Stimulated activated CD4-positive, alpha-beta T cell treated with anti-CD3 and anti-CD28 coated beads, Interleukin-2, amount 100 ng/mL, for 4 hours (primary cell): ENCODE data around the gene ACSS1.
"Not testable (repeated sequence)": the region's sequence is repeated elsewhere in the genome, so short reads cannot be mapped to it uniquely, and the experiment has no call there.

Source experiments
- DNase-seq: peaks from one replicate; pipeline ENCODE4 v3.0.0-alpha.2; 2020; ENCODE audit warnings: low read depth

The ACSS1 gene

DNA sequence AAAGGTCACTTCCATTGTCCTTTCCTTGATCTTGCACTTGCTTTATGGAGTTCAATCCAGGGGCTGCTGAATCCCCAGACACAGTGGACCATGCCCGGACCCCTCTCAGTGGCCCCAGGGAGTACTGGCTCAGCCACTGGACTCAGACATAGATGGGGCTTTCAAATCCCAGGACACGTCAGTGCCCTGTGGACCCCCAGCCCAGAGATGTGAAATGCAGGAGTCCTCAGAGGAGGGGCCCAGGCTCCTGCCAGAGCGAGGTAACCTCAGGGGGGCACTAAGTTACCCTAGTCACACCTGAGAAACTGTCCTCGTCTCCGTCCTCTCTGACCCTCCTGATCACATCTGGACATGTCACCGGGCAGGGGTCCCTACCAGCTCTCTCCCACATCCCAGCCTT lies 46.7 kb downstream of the ACSS1 start:
- DNase-seq: no peak

DNA sequence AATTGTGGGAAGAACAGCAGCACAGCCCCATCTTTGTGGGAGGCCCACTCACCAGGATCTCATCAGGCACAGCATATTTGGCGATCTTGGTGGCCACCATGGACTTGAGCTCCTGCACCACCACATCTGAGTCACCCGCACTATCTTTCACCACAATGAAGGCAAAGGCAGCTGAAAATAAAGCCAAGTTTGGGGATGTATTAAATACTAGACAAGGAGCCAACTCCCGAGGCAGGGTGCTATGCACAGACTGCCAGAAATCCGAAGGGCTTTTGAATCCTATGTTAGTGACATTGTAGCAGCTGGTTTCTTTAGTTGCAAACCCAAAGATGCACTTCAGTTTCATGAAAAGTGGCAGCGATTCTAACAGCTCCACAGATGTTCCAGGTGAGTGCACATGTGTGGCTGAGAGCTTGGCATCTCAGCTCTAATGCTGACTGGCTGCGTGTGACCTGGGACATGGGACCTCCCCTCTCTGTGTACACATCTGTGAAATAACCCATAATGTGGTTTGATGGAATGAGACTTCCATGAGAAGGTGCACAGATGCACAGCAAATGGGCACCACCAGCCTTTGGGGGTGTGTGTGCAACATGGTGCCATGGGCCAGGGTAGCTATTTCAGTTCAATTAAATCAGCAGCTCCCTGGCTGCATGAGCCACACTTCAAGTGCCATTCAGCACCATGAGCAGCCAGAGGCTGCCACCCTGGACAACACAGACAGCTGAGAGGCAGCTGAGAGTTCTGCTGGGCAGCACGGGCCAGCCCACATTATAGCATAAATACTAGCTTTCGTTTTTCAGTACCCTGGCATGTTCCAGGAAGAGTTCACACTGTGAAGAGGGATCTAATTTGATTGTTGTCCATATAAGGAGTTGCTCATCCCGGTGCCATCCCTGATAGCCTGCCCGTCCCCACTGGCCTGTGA lies 48.5 kb downstream of the ACSS1 start:
- DNase-seq: no peak

DNA sequence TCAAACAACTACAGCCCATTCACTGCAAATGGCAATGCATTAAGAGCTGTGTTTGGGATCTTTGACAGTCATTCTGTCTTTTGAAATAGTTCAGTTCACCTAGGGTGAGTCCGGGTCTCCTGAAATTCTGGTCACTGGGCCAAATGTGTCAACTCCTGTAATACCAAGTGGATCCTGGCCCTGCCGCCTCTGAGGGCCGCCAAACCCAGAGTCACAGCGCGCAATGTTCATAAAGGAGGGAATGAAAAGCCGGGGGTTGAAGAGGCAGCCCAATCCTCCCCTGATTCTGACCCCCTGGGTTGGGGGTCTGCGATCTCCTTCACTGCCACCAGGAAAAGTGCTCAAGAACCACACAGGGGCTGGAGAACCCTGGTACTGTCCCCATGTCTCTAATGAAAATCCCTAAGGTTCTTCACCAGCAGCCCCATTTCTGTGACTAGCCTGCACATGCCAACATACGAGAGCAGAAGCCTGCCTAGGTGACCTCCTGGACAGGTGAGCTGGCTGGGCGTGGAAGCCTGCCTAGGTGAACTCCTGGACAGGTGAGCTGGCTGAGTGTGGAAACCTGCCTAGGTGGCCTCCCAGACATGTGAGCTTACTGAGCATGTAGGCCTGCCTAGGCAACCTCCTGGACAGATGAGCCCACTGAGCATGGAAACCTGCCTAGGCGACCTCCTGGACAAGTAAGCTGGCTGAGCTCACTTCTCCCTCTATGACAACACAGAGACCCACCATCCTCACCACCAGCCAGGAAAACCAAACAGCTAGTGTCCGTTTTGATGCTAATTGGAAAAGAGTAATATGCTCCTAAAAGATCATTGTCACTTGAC lies 49.3 kb downstream of the ACSS1 start:
- DNase-seq: no peak

DNA sequence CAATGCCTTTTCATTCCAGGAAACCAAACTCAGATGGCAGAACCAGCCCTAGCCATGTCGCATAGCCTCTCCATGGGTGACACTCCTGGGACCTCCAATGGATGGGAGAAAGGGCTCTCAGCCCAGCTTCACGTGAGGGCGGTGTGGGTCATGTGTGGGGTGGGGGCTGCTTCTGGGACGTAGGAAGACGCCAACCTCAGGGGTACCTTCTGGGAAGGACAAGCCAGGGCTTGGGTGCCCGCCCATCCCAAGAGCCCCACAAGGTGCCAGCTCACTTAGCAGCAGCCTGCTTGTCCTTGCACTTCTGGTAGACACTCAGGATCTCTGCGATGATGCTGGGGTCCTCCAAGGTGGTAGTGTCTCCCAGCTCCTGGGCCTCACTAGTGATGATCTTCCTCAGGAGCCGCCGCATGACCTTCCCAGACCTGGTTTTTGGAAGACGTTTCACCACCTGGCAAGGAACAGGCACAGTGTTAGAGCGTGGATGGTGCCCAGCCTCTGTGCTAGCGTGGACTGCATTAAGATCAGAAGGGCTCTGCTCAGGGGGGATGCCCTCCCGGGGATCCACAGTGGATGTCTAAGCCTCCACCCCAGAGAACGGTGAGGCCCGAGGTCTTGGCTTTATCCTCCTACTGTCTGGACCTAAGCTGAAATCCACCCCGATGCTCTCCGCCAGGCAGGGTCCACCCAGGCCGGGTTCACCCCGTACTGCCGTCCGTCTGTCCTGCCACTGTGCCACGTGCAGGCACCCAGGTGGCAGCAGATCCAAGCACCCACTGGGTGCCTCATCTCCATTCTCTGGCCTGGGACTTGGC lies 50.2 kb downstream of the ACSS1 start:
- DNase-seq: no peak

DNA sequence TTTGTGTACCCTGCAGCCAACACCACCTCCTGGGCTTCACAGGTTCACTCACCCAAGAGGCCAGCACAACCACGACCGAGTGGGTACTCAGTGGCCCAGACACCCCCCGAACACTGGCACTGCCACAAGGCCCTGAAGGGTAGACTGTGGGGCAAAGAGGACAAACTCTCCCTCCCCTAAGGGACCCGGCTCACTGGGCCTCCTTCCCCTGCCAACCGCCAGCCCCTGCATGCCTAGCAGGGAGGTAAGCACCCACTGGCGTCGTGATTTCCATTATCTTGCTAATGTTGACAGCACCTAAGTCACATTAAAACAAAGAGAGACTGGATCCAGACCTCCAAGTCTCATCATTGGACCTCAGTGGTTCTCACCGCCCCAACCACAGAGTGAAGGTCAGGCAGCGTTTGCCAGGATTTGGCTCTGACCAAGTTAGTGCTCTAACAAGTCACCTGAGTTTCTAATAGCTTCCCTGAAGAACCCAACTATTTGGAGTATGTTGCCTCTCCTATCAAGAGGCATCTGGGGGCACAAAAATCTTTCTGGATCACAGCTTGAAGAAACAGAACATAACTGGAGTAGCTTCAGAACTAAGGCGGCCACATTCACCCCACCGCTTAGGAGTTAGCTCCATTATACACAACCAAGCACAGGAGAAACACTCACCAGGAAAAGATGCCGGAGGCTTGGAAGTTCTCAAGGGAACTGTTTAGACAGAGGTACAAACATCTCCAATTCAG lies 51.3 kb downstream of the ACSS1 start:
- no peak for DNase-seq

DNA sequence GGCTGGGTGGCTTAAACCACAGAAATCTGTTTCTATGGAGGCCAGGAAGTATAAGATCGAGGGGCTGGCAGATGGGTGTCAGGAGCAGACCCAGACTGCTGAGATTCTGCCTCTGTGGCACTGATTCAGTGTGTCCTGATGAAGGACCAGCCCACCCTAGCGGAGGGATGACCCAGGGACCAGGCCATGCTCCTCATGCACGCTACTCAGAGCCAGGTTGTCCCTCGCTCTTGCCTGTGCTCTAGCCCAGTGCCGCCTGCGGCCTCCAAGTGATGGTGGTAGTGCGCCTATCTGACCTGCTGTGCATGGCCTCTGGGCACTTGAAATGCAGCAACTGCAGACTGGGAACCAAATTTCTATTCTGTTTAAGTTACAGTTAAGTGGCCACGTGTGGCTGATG lies 52.3 kb downstream of the ACSS1 start:
- DNase-seq: no peak

DNA sequence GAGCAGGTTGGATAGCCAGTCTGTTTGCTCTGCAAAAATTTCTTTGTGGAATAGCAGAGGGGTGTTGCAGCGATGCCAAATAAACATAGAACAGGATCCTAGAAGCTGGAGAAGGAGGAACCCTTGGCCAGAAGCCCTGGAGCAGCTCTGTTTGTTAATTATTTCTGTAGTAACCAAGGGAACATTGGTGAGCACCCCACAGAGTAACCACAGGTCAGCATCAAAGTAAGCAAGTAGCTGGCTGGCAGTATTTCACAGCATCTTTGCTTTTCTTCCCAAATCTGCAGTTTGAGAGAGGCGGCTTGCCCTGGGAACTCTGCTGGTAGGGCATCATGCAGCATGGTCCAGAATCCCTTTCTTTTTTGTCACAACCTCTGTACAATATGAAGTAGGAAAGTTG lies 52.7 kb downstream of the ACSS1 start:
- no peak for DNase-seq

DNA sequence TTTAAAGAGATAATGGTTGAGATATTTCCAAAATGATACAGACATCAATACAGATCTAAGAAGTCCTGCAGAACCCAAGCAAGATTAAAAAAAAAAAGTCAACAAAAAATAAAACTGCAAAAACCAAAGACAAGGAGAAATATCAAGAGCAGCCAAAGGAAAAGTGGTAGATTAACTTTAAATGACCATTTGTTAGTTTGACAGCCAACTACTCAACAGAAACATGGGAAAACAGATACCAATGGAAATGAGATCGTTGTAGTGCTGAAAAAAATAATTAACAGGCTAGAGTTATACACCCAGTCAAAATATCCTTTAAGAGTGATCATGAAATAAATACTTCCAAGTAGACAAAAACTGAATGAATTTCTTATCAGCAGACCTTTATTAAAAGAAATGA lies 54.9 kb downstream of the ACSS1 start:
- no peak for DNase-seq

DNA sequence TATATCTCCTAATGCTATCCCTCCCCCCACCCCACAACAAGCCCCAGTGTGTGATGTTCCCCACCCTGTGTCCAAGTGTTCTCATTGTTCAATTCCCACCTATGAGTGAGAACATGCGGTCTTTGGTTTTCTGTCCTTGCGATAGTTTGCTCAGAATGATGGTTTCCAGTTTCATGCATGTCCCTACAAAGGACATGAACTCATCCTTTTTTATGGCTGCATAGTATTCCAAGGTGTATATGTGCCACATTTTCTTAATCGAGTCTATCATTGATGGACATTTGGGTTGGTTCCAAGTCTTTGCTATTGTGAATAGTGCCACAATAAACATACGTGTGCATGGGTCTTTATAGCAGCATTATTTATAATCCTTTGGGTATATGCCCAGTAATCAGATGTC lies 56.6 kb downstream of the ACSS1 start:
- DNase-seq: not testable (repeated sequence)

DNA sequence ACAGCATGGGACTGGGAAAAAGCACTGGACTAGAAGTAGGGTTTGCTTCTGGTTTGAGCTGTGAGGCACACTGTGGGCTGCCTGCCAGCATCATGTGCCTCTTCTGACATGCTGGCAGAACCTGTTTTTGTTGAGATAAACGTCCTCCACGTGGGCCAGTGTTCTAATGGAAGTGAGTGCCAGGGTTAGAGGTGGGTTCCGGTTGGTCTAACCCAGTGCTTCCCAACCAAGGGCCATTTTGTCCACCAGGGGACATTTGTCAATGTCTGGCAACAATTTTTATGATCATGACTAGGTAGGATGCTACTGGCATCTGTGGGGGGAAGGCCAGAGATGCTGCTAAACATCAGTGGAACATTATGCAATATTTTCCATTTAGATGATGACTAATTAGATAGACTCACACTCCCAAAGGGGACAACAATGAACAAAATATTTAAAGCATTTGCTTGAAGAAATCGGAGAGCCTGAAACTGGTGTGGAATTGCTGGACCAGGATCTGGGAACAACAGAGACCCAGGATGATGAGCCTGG lies 57.6 kb downstream of the ACSS1 start:
- DNase-seq: no peak

DNA sequence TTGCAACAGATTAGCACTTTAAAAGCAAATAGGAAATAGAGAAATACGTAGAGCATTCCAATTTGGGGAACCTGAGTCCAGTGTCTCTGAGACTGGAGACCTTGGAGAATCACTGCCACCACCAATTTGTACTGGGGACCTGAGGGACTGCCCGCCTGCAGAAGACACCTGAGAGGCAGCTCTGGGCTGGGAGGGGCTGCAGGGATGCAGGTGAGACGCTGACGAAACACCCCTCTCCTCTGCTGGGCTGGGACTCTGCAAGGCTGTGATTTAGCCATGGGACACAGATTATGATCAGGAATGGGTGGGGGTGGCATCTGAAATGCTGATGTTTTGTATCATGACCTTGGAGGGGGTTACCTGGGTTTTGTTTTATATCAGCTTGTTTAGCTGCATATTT lies 58.4 kb downstream of the ACSS1 start:
- DNase-seq: no peak

DNA sequence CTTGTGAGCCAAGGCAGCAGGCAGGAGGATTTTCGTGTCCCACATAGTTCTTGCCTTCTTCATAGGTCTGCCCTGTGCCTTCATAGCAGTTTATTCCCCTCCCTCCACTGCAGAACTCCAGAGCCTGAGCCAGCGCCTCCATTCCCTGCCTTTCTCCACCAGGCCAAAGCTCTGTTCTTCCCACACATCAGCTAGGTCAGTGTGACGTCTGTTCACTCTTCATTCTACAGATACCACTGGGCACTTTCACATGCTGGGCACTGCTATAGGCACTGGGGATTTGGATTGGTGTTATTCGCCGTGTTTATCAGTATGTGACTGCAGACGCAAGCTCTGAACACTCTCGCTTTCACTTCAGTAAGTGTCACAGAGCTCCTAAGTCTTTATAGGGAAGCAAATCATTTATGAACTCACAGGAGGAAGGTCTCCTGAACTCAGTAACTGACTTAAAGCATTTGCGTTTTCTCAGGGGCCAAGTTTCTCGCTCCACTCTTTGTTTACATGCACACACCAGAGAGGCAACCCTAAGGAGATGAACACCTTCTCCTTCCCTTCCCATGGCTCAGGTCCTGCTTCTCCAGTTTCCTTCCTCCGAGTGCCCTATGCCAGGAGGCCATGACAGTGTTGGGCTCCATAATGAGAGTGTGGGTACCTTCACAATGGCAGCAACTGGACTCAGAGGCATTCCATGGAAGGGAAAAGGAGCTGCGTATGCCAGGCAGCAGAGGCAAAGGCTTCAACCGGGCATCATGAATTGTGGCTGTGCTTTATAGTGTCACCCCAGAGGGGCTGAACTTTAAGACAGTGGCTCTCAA lies 59.1 kb downstream of the ACSS1 start:
- no peak for DNase-seq

DNA sequence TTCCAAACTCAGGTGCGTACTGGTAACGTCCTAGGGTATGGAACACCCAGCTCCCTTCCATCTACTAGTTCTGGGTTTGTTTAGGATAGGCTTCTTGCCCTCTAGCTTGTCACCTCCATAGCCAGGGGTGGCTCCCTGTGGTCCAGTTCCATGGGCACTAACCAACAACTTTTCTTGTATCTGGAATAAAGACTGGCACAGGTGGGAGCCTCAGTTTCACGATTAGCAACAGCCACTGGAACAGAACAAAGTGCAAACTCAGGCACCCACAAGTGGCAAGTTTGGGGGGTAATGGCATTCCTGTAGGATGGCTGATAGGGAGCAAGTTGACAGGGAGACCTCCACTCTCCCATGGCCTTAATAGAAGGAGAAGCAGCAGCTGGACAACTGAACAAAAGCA lies 59.8 kb downstream of the ACSS1 start:
- DNase-seq: no peak

DNA sequence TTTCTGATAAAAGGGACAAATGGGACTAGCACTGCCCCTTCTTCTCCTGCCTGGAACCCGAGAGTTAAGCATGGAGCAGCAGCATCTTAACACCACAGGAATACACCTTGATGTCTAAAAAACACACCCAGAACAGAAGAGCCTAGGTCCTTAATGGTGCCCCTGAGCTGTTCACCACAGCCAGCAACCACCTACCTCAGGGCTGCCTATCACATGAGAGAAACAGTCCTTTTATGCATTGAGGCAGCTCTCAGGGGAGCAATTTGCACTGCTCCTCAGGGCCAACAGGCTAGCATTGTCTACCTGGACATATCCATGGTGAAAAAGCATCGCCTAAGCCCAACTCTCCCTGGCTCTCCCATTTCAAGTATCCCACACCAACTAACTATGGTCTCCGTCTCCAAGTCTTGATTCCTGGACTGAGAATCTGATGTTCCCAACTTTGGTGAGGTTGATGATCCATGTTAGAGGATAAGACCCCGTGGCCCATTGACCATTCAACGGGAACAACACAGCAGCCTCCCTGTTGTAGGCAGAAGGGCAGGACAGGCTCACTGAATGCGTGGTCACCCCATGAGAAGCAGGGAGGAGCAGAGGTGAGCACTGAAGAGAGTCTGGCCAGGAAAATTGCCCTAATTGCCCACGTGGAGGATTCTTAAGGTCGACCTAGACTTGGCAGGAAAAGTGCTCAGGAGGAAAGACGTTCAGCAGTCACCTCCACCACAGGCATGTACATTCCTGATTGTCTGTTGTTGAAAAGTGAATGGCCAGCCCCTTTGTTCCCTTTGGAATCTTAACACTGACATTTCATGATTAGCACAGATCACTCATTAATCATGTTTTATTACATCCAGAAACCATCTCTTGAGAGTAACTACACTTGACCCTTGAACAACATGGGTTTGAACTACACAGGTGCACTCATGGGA lies 61.2 kb downstream of the ACSS1 start:
- DNase-seq: no peak

DNA sequence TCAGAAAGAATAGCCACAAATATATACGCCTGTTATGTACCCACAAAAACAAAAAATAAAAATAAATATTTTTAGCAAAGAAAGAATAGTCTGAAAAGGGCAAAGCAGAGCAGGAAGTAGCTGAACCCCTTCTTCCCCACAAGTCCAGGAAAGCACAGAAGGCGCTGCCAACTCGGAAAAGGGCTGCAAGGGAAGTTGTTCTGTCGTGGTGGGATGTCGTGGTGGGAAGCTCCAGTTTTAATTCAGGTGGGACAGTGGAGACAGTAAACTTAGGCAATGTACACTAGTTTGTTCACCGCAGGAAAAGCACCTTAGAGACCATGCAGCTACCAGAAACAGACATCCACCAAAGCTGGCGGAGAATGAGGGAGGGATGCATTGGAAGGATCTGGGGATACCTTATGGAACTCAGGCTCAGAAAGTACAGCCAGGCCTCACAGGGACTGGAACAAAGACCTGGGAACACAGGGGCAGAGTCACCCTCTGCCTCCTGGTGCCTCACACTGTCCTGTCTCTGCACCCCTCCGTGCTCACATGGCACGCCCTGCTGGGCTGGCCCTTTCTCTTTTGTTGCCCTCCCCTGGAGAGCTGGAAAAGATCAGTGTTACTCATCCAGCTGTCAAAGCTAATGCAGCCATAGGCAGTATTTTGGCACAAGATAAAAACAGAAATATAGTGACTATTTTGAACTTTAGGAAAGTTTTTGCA lies 62.0 kb downstream of the ACSS1 start:
- no peak for DNase-seq

DNA sequence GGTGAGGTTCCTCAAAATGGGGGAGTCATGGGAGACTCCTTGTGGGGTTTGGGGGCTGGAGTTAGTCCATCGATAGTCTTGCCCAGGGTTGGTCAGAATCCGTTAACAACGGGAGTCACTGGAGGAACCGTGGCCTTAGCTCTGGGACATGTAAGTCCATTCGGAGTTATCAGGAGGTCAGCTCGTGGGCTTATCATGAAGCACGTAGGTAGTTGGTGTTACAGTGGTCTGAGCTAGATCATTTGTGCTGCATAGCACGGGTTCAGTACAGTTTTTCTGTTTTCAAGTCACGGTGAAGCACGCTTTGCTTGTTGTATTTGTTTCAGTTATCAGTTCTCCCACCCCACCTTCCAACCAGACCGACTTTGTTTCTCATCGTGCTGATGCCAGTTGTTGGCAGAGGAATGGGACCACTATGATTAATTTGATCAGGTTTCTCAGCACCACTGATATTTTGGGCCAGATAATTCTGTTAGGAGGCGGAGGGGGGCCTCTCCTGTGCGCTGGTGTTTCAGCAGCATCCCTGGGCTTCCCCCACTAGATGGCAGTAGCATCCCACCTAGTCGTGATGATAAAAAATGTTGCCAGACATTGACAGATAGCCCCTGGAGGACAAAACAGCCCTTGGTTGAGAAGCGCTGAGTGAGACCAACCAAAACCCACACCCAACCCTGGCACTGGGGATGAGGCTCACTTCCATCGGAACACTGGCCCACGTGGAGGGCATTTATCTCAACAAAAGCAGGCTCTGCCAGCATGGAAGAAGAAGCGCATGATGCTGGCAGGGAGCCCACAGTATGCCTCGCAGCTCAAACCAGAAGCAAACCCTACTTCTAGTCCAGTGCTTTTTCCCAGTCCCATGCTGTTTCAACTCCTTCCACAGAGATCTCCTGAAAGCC lies 63.2 kb downstream of the ACSS1 start:
- peak; percentile 72 for DNase-seq

DNA sequence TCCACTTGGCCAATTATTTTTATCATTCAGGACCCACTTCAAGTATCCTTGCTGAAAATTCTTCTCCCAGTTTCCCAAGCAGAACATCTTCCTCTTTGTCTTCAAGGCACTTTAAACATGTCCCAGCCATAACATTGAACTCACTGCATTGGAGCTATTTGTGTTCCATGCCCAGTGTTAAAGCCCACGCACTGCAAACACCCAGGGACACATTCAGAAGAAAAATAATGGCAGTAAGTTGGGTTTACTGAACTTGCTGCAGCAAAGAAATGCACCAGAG lies 63.8 kb downstream of the ACSS1 start:
- no peak for DNase-seq
